Activated naive CD8-positive, alpha-beta T cell (primary cell): ENCODE data around the gene TMEM167A.

Experiments
- H3K27ac Mint-ChIP-seq: one replicate; pipeline ENCODE4 v1.8.0; 2021; ENCODE audit warnings: mixed read lengths
- H3K27me3 Mint-ChIP-seq: one replicate; pipeline ENCODE4 v1.8.0; 2021; ENCODE audit warnings: mixed read lengths
- H3K36me3 Mint-ChIP-seq: one replicate; pipeline ENCODE4 v1.8.0; 2021; ENCODE audit warnings: mixed read lengths
- H3K4me1 Mint-ChIP-seq: one replicate; pipeline ENCODE4 v1.8.0; 2021; ENCODE audit warnings: low read depth, mixed read lengths
- H3K4me3 Mint-ChIP-seq: one replicate; pipeline ENCODE4 v1.8.0; 2021; ENCODE audit warnings: mild to moderate bottlenecking, mixed read lengths
- H3K9me3 Mint-ChIP-seq: one replicate; pipeline ENCODE4 v1.8.0; 2021; ENCODE audit warnings: low read depth, mixed read lengths

Gene TMEM167A

DNA sequence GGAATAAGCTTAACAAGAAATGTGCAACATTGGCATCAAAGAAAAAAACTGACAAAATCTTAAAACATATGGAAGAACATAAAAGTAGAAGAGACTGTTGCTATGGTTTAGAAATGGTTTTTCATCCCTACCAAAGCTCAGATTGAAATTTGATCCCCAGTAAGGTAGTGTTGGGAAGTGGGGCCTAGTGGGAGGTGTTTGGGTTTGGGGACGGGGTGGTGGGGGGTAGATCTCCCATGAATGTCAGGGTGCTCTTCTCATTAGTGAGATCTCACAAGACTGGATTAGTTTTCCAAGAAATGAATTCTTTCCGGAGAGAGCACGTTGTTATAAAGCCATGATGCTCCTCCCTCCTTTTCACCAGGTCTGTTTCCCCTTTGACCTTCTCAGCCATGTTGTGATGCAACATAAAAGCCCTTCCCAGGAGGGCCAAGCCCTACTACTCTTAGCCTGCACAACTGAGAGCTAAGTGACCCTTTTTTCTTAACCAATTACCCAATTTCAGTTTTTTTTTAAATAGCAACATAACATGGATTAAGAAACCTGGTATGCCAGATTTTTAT lies 10.6 kb downstream of the TMEM167A start:
- Mint-ChIP-seq H3K4me1 (peaks cover 65% of the 10 kb centered on the region), H3K27ac (no peak overlapping the region), H3K4me3 (no peak overlapping the region)

DNA sequence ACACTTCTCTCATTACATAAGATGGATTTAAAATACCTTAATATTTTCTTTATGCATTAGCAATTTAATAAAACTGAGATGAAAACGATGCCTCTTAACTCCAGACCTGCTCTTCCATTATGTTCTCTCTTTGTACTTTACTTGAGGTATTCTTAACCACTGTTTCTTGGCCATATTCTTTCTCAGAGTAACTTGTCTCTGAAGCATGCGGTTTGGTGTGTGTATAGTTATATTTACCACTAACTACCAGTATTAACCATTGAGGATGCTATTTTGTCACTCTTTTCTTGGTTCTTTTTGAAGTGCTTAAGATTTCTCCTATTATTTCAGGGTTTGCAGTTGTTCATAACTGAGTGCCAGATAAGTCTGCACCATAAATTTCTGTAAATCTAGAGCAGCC lies 17.9 kb downstream of the TMEM167A start:
- peak overlapping the region; percentile 9 for H3K27ac Mint-ChIP-seq
- no peaks in the 10 kb centered on the region for H3K27me3 Mint-ChIP-seq
- peaks cover 31% of the 10 kb centered on the region for H3K4me1 Mint-ChIP-seq
- H3K9me3 Mint-ChIP-seq = no peaks in the 10 kb centered on the region
- H3K36me3 Mint-ChIP-seq = peaks cover 15% of the 10 kb centered on the region
- no peak overlapping the region for H3K4me3 Mint-ChIP-seq

More for the DNA sequence above, 10.6 kb downstream of the TMEM167A start:
- no peaks in the 10 kb centered on the region for H3K9me3 Mint-ChIP-seq
- H3K36me3 Mint-ChIP-seq = peaks cover 14% of the 10 kb centered on the region
- H3K27me3 Mint-ChIP-seq = no peaks in the 10 kb centered on the region

DNA sequence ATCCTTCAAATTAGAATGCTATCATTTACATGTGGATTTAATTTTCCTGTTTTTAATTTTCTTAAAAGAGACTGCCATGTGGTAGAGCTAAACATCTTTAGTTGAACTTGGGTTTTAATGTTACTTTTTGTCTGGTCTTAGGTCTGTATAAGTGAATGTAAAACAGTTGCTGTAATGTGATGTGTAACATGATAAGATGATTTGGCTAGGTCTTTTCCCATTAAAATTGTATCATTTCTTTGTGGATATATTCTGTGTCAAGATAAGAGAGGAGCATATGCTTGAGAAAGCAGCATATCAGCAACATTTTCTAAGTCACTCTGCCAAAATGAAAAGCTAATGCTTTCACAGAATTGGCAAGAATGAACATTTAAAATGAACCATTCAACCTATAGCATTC lies 18.5 kb downstream of the TMEM167A start:
- H3K9me3 Mint-ChIP-seq = no peaks in the 10 kb centered on the region
- H3K4me3 Mint-ChIP-seq = no peak overlapping the region

DNA sequence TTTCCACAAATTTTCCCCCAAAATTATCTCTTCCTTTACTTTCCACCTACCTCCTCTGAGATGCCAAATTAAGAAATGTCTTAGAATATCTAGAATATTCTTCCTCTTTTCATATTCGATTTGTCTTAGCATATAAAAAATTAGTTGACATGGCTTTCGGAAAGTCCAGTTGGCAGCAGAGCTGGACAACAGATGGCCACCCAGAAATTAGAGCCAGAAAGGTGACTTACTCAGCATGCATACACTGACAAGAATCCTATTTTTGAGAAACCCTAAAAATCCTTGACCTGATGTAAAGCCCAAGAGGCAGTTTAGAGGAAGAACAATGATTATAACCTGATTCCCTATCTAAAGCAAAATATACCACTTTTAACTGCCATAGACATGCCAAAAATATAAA lies 22.0 kb downstream of the TMEM167A start:
- Mint-ChIP-seq H3K4me3 (no peak overlapping the region), H3K27me3 (no peaks in the 10 kb centered on the region), H3K36me3 (peaks cover 22% of the 10 kb centered on the region), H3K27ac (no peak overlapping the region), H3K4me1 (peaks cover 11% of the 10 kb centered on the region), H3K9me3 (no peaks in the 10 kb centered on the region)

More for the DNA sequence above, 18.5 kb downstream of the TMEM167A start:
- Mint-ChIP-seq H3K27me3 (no peaks in the 10 kb centered on the region), H3K27ac (no peak overlapping the region), H3K36me3 (peaks cover 18% of the 10 kb centered on the region), H3K4me1 (peaks cover 30% of the 10 kb centered on the region)

DNA sequence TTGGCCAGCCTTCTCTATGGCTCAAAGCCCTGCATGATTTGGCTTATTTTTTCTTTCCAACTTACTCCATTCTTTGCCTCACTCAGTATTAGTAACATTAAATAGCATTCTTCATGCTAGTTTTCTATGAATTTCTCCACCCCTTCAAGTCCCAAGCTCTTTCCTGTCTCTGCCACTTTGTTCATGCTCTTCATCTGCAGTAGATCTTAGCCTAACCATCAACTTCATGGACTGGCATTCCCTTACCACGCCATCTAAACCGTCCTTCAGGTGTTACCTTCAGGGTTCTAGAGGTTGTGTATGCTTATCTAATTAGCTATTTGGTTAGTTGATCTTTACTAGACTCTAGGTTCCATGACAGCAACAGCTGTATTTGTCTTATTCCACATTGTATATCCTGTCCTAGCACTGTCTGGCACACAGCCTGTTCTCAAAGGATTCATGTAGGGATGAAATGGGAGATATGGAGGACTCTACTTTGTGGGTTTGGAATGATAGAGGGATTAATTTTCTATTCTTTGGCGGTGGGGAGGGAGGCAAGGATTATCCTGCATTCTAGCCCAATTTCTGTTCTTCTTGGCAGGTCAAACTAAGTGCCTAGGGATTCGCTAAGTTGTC lies 26.4 kb downstream of the TMEM167A start:
- Mint-ChIP-seq H3K36me3 (peaks cover 23% of the 10 kb centered on the region), H3K9me3 (no peaks in the 10 kb centered on the region), H3K27ac (peak overlapping the region; percentile 25), H3K27me3 (no peaks in the 10 kb centered on the region), H3K4me3 (no peak overlapping the region), H3K4me1 (no peaks in the 10 kb centered on the region)

DNA sequence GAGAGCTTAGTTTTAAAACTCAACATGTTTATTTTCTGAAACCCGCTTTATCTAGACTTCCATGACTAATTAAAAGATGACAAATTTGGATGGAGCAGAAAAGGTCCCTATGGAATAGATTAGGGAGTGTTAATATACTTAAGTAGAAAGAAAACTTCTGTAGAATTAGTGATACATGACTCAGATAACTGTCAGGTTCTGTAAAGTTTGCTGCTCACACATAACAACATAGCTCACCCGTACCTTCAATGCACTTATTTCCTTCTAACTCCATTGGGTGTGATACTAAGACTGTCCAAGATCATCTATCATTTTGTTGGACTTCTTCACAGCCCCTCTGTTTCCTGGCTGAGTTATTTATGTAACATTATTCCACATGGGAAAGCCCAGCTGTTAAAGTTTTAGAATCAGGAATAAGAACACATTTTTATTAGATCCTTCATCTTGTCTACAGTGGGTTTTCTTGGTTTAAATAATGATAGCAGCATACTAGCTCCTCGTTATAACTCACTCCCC lies 27.8 kb downstream of the TMEM167A start:
- H3K4me1 Mint-ChIP-seq = no peaks in the 10 kb centered on the region
- no peak overlapping the region for H3K27ac Mint-ChIP-seq
- no peaks in the 10 kb centered on the region for H3K27me3 Mint-ChIP-seq

DNA sequence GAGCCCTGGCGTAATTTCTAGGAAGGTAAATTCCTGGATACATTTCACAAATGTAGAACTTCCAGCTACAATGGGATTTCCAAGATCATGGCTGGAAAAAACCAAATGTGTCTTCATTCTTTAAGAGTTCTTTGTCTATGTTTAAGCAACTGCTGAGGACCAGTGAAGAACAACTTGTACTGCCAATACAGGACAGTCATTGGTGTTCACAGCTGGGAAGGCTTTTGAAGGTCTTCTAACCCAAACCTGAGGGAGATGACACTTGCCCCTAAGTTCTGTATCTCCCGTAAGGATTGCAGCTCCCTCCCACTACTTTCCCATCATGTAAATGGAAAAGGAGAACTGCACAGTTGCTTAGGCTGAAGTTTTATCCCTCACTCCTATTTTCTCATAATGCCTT lies 28.4 kb downstream of the TMEM167A start:
- Mint-ChIP-seq H3K4me1 (no peaks in the 10 kb centered on the region), H3K9me3 (no peaks in the 10 kb centered on the region), H3K4me3 (no peak overlapping the region), H3K36me3 (peaks cover 15% of the 10 kb centered on the region), H3K27ac (no peak overlapping the region), H3K27me3 (no peaks in the 10 kb centered on the region)

More for the DNA sequence above, 27.8 kb downstream of the TMEM167A start:
- H3K9me3 Mint-ChIP-seq = no peaks in the 10 kb centered on the region
- H3K36me3 Mint-ChIP-seq = peaks cover 20% of the 10 kb centered on the region
- no peak overlapping the region for H3K4me3 Mint-ChIP-seq

DNA sequence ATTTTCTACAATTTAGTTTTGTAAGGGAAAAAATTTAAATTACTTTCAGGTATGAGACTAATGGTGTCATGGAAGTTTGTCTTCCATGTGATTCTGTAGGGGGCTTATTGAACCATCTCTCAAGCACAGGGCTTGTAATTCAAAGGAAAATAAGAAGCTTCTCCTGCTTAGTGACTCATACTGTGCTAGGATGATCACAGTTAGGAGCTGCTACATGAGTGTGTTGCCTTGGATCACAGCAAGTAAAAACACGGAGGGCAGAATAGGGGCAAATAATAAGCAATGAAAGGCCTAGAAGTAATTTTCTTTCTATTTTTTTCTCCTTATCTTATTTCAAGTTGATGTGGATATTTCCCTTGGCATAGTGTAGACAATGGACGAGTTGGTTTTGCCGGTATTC lies 28.9 kb downstream of the TMEM167A start:
- no peaks in the 10 kb centered on the region for H3K27me3 Mint-ChIP-seq
- no peaks in the 10 kb centered on the region for H3K9me3 Mint-ChIP-seq
- no peaks in the 10 kb centered on the region for H3K4me1 Mint-ChIP-seq
- peaks cover 17% of the 10 kb centered on the region for H3K36me3 Mint-ChIP-seq
- H3K27ac Mint-ChIP-seq = no peak overlapping the region
- H3K4me3 Mint-ChIP-seq = no peak overlapping the region

DNA sequence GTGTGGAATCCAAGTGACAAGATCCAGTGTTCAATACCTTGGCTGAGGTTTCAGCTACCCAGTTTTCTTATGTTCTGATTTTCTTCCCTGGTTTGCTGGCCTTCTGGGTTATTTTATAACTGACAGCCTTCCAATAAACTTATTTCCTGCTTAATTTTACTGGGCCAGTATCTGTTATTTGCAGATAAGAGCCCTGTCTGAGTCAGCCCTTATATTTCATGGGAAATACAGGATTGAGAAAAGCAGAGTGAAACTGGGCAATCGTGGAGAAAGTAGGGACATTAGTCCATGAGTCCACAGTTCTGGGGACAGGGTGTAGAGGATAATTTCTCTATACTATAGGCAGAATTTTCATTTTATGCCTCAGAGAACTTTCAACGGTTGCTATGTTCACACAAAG lies 32.3 kb downstream of the TMEM167A start:
- Mint-ChIP-seq H3K4me1 (no peaks in the 10 kb centered on the region), H3K4me3 (no peak overlapping the region), H3K36me3 (peaks cover 11% of the 10 kb centered on the region), H3K9me3 (no peaks in the 10 kb centered on the region), H3K27ac (no peak overlapping the region), H3K27me3 (no peaks in the 10 kb centered on the region)

DNA sequence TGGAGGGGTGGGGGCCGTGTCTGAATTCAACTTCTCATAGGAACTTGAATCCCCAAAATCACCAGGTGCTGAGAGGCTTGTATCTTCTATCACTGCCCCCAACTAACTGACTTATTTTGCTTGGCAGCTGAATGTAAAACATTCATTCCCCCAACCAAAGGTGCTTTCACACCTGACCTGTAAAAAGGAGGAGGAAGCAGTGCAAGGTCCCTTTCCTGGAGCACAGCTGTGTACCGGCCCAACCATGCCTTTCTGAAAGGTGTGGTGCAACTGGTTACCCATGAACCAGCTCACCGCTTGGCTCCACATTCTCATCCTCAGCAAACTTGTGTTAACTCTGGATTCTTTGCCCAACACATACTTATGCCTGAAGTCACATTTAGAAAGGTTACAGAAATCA lies 34.7 kb downstream of the TMEM167A start:
- Mint-ChIP-seq H3K4me1 (peaks cover 5% of the 10 kb centered on the region), H3K36me3 (peaks cover 11% of the 10 kb centered on the region), H3K27me3 (no peaks in the 10 kb centered on the region), H3K27ac (no peak overlapping the region), H3K9me3 (no peaks in the 10 kb centered on the region), H3K4me3 (no peak overlapping the region)

DNA sequence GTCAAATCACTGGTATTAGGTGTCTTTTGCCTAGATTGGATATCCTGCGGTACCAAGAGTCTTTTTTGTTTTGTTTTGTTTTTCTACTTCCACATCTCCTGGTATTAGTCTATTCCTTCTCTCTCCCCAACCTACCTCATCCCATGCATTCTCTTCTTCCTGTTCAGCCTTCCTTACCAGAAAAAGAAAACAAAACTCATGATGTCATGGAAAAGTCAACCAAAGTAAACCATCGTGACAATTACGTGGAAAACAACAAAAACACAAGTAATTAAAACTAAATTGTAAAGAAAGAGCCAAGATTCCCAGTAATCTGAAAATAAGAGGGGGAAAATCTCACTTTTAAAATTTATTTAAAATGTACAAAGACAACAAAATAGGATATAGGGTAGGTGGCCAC lies 38.3 kb downstream of the TMEM167A start:
- Mint-ChIP-seq H3K27ac (no peak overlapping the region), H3K4me3 (no peak overlapping the region), H3K9me3 (no peaks in the 10 kb centered on the region), H3K27me3 (no peaks in the 10 kb centered on the region), H3K4me1 (peaks cover 11% of the 10 kb centered on the region), H3K36me3 (peaks cover 11% of the 10 kb centered on the region)

DNA sequence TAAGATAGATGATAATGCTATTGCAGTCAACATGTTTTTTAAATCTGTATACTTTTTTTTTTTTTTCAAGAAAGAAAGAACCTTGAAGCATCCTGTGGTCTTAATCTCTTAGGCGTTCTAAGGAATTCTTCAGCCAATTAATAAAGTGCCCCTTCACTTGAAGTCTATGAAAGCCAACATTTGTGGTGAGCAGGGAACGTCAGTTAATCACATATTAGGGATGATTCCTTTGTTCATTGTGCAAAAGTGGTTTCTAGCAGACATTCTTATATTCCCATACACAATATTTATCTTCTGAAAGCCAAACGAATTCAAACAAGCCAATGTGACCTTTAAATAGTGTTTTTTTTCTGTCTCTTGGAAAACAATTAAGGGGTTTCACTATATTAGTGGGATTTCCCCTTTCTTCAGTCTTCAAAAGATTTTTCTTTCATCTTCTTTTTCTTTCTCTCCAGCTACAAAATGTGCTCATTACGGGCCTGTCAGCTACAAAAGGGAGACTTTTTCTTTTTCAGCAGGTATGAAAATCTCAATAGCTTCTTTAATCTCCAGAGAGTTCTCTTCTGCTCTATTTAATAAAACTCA lies 40.1 kb downstream of the TMEM167A start:
- Mint-ChIP-seq H3K9me3 (no peaks in the 10 kb centered on the region), H3K4me3 (no peak overlapping the region), H3K27me3 (no peaks in the 10 kb centered on the region), H3K27ac (no peak overlapping the region), H3K4me1 (peaks cover 11% of the 10 kb centered on the region), H3K36me3 (peaks cover 4% of the 10 kb centered on the region)

DNA sequence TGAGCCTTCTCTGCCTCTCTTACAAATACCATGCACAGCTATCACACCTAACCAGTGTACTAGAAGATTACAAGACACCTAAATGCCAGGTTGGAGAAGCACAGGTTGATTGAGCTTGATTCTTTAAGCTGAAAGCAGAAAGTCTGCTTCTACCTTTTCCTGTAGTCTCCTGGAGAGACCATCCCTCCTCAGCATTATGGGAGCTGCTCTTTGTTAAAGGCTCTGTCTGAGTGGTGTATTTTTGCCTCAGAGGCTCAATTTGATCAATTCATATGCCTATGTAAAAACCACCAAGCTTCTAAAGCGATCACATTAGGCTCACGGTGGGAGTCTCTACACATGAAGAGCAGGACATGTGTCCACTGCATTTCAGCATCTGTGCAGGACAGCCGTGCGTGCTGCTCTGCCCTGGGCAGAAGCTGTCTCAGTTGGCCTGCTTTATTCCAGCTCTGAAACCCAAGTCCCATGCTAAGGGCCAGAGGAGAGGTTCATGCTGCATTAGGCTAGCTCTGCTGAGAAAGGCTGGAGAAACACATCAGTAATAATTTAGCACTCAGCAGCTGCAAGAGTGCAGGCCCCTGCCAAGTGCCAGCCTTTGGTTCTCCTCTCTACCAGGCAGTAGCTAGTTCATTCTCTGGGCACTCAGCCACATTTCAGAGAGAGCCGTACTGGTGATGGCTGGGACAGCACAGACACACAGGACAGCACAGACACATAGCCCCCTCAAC lies 41.7 kb downstream of the TMEM167A start:
- no peaks in the 10 kb centered on the region for H3K9me3 Mint-ChIP-seq

DNA sequence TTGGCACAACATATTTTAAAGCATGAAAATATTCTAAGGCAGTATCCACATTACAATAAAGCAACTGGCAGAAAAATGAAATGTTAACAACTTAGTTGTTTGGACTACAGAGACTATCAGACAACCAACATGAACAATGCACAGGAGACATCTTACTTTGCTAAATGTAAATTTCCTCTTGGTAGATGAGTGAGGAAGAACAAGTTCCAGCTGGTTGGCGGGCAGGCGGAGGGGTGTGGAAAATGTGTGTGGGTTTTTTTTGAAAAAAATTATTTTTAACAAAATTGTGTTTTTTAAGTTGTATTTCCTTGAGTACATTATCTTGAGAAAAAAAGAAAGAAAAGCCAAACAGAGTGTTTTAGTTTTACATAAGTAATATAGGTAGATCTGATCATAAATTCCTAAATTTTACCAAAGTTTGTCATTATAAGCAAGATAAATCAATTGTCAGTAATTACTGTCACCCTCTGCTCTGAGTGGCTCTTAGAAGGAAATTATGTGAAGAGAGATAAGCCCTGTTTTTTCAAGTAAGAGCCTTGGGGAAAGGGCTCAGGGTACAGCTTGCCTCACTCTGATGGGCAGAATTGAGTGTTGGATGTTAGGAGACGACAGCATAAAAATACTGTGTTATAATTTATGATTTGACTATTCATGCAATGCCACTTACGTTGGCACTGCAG lies 42.5 kb downstream of the TMEM167A start:
- Mint-ChIP-seq H3K9me3 (no peaks in the 10 kb centered on the region), H3K36me3 (peaks cover 2% of the 10 kb centered on the region), H3K4me3 (no peak overlapping the region), H3K27ac (no peak overlapping the region), H3K4me1 (peaks cover 11% of the 10 kb centered on the region), H3K27me3 (no peaks in the 10 kb centered on the region)

More for the DNA sequence above, 41.7 kb downstream of the TMEM167A start:
- no peak overlapping the region for H3K4me3 Mint-ChIP-seq
- peaks cover 4% of the 10 kb centered on the region for H3K36me3 Mint-ChIP-seq
- peaks cover 11% of the 10 kb centered on the region for H3K4me1 Mint-ChIP-seq
- no peaks in the 10 kb centered on the region for H3K27me3 Mint-ChIP-seq
- no peak overlapping the region for H3K27ac Mint-ChIP-seq

DNA sequence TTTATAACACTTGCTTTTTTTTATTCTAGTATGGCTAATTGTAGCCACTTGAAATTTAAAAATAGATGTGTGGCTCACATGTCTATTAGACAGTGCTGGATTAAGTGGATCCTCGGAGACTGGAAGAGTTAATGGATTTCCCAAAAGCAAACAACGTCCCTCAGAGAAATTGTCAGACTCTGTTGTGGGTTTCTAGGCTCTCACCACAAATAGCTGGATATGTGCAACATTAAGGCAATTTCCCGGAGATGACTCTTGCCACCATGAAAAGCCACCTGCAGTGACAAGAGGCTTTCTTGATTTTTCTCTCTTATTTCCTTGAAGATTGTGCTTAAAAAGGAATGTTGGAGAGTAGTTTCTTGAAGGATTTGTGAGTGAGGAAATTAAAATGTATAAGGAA lies 43.2 kb downstream of the TMEM167A start:
- Mint-ChIP-seq H3K4me1 (peaks cover 11% of the 10 kb centered on the region), H3K9me3 (no peaks in the 10 kb centered on the region), H3K27me3 (no peaks in the 10 kb centered on the region), H3K36me3 (peaks cover 2% of the 10 kb centered on the region), H3K4me3 (no peak overlapping the region), H3K27ac (no peak overlapping the region)
